Activated naive CD4-positive, alpha-beta T cell treated with anti-CD3 and anti-CD28 coated beads, Interleukin-2, amount 10 ng/mL, durations not matched to agents 7 days and 5 days (primary cell): ENCODE results near the gene LYPD4.
A peak's percentile ranks its signal among the peaks of the same experiment; 100 is the strongest.

Source experiments
- CTCF ChIA-PET: fragments of 350-600 bp; sonication (Branson Sonifier 250); formaldehyde crosslinking; loops from one replicate; lab custom pipeline; 2021; ENCODE audit warnings: antibody characterized with exemption; lab: Charles Lee
- DNase-seq: peaks from one replicate; pipeline ENCODE4 v3.0.0-alpha.2; 2020
- H3K27ac Mint-ChIP-seq: one replicate; pipeline ENCODE4 v1.8.0; 2021; ENCODE audit warnings: mild to moderate bottlenecking, moderate library complexity, mixed read lengths
- H3K27me3 Mint-ChIP-seq: one replicate; pipeline ENCODE4 v1.8.0; 2021; ENCODE audit warnings: mild to moderate bottlenecking, mixed read lengths
- H3K36me3 Mint-ChIP-seq: one replicate; pipeline ENCODE4 v1.8.0; 2021; ENCODE audit warnings: mixed read lengths
- H3K4me1 Mint-ChIP-seq: one replicate; pipeline ENCODE4 v1.8.0; 2021; ENCODE audit warnings: mixed read lengths
- H3K4me3 Mint-ChIP-seq: one replicate; pipeline ENCODE4 v1.8.0; 2021; ENCODE audit warnings: mild to moderate bottlenecking, moderate library complexity, mixed read lengths
- H3K9me3 Mint-ChIP-seq: one replicate; pipeline ENCODE4 v1.8.0; 2021; ENCODE audit warnings: mixed read lengths

The LYPD4 gene, protein sequence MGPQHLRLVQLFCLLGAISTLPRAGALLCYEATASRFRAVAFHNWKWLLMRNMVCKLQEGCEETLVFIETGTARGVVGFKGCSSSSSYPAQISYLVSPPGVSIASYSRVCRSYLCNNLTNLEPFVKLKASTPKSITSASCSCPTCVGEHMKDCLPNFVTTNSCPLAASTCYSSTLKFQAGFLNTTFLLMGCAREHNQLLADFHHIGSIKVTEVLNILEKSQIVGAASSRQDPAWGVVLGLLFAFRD

DNA sequence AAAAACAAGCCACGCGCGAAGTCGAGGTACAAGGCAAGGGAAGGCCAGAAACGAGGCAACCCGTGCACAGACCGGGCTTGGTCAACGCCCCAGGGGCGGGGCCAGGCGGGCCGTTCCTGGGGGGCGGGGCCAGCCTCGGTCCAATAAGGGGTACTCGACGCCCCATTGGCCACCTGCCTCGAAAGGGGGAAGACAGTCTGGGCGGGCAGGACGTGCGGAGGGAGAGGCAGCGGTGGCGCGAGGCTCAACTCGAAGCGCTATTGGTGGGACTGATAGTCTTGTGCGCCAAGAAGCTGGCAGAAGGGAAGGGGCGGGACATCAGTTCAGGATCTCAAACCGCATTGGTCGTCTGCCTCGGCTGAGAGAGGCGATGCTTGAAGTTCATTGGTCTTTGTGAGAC is at the start of gene LYPD4:
Gene LYPD4, minus strand, starts transcription at position 83 of the 400 bp plus-strand sequence. CDS start 5,398 bp downstream, outside the sequence.
- no peaks in the 10 kb centered on the region for H3K36me3 Mint-ChIP-seq
- DNase-seq: no peak
- no peaks in the 10 kb centered on the region for H3K4me1 Mint-ChIP-seq
- no peak within 1 kb of the TSS for H3K4me3 Mint-ChIP-seq
- H3K27me3 Mint-ChIP-seq: peaks cover 42% of the 10 kb centered on the region
- no peaks in the 10 kb centered on the region for H3K9me3 Mint-ChIP-seq
- CTCF ChIA-PET: no interaction called here
- no peak within 1 kb of the TSS for H3K27ac Mint-ChIP-seq

DNA sequence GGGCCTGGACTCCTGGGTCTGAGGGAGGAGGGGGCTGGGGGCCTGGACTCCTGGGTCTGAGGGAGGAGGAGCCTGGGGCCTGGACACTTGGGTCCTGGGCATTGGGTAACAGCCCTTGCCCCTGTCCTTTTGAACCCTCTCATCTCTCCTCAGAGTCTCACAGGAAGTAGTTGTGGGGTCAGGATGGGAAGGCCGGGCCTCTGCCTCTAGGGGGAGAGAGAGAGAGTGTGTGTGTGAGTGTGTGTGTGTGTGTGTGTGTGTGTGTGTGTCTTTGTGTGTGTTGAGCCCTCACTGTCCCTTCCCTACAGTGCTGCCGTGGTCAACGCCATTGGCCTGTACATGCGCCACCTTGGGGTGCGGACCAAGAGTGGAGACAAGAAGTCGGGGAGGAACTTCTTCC is 49.4 kb upstream of the LYPD4 start:
- Mint-ChIP-seq H3K4me1 (peaks cover 47% of the 10 kb centered on the region), H3K27ac (peak overlapping the region; percentile 74), H3K36me3 (peaks cover 57% of the 10 kb centered on the region), H3K4me3 (no peak overlapping the region), H3K27me3 (no peaks in the 10 kb centered on the region), H3K9me3 (no peaks in the 10 kb centered on the region)
- CTCF ChIA-PET: no interaction called here
- peak; percentile 49 for DNase-seq

DNA sequence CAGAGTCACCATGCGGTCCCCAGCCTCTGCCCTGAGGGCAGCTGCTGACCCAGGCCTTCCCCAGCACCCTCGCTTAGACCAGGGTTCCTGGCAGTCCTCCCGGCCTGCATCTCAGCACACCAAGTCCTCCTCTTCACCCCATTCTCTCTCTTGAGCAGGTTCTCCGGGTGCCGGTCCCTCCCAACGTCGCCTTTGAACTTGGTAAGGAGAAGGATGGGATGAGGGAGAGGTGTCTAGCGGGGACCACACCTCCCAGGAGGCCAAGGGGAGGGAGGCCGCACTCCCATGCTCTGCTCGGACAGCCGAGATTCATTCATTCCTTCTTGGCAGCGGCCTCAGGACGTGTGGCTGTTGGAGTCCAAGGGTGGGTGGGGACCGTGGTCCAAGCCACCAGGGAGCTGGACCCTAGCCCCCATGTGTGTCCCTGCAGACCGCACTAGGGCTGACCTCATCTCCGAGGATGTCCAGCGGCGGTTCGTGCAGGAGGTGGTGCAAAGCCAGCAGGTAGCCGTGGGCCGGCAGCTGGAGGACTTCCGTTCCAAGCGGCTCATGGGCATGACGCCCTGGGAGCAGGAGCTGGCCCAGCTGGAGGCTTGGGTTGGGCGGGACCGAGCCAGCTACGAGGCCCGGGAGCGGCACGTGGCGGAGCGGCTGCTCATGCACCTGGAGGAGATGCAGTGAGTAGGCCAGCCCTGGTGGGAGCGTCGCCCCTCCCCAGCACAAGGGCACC is 47.9 kb upstream of the LYPD4 start:
- Mint-ChIP-seq H3K36me3 (peaks cover 55% of the 10 kb centered on the region), H3K4me1 (peaks cover 54% of the 10 kb centered on the region), H3K9me3 (no peaks in the 10 kb centered on the region), H3K27ac (peak overlapping the region; percentile 76), H3K27me3 (no peaks in the 10 kb centered on the region), H3K4me3 (no peak overlapping the region)
- CTCF ChIA-PET: interaction anchor here (1.0 to 3.3 kb wide), 3 partner anchors 16 to 34 kb away, joined by 3 to 10 read pairs (median 3); no protein-coding TSS in a partner anchor
- DNase-seq: no peak

DNA sequence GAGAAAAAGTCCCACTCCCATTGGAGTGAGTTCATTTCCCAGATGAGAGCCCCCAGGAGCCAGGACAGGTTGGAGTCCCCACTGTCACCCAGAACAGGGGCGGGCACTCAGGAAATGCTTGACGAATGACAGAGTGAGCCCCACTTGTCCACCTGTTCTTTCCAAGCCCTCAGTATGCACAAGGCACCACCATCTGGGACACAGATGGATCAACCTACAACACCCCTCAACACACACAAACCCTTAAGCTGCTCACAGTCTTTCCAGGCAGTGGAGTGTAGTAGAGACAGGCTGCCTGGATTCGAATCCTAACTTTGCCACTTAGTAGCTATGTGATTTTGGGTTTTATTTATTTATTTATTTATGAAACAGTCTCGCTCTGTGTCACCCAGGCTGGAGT is 46.5 kb upstream of the LYPD4 start:
- H3K4me1 Mint-ChIP-seq: peaks cover 65% of the 10 kb centered on the region
- CTCF ChIA-PET: interaction anchor here (3.3 kb wide), 1 partner anchor 18 kb away, joined by 10 read pairs; no protein-coding TSS in a partner anchor
- H3K27me3 Mint-ChIP-seq: no peaks in the 10 kb centered on the region
- peaks cover 66% of the 10 kb centered on the region for H3K36me3 Mint-ChIP-seq
- no peak overlapping the region for H3K4me3 Mint-ChIP-seq
- no peak for DNase-seq
- H3K9me3 Mint-ChIP-seq: no peaks in the 10 kb centered on the region
- H3K27ac Mint-ChIP-seq: no peak overlapping the region

DNA sequence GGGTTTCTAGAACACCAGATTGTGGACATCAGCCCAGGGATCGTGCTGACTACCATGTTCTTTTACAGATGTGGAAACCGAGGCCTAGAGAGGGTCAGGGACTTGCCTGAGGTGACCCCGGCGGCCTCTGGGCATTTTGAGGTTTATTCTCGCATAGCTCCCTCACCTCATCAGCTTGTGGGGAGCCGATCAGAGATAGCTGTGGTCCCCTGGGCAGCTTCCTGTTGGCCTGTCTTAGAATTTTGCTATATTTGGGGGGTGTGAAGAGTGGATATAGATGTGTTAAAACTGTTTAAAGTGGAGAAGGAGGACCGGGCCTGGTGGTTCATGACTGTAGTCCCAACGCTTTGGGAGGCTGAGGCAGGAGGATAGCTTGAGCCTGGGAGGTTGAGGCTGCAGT is 45.4 kb upstream of the LYPD4 start:
- Mint-ChIP-seq H3K27ac (peak overlapping the region; percentile 58), H3K4me1 (peaks cover 62% of the 10 kb centered on the region), H3K9me3 (no peaks in the 10 kb centered on the region), H3K27me3 (no peaks in the 10 kb centered on the region), H3K4me3 (no peak overlapping the region), H3K36me3 (peaks cover 65% of the 10 kb centered on the region)
- DNase-seq: no peak
- CTCF ChIA-PET: interaction anchor here (3.3 kb wide), 1 partner anchor 17 kb away, joined by 10 read pairs; no protein-coding TSS in a partner anchor

DNA sequence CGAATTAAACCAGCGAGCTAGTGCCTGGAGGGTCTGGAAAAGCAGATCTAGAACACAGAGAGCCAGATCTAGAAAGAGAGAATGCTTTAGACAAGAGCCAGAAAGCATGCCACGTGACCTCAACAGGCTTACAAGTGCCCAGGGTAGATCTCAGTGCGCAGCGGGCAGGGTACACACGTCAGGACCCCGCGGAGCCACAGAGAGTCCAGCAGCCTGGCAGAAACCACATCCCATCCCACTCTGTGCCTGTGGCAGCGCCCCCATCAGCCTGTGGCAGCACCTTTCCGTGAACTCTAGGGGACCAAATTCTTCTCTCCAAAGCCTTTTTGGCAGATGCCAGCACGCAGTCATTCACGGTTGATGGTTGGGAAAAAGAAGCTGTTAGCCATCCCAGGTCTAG is 44.4 kb upstream of the LYPD4 start:
- CTCF ChIA-PET: interaction anchor here (0.7 to 4.8 kb wide), 4 partner anchors 10 to 41 kb away, joined by 3 to 66 read pairs (median 4); partner anchors contain the start of gene ERFL
- Mint-ChIP-seq H3K27ac (peak overlapping the region; percentile 91), H3K36me3 (peaks cover 70% of the 10 kb centered on the region), H3K4me1 (peaks cover 62% of the 10 kb centered on the region), H3K4me3 (peak overlapping the region; percentile 89), H3K9me3 (no peaks in the 10 kb centered on the region), H3K27me3 (no peaks in the 10 kb centered on the region)
- no peak for DNase-seq

DNA sequence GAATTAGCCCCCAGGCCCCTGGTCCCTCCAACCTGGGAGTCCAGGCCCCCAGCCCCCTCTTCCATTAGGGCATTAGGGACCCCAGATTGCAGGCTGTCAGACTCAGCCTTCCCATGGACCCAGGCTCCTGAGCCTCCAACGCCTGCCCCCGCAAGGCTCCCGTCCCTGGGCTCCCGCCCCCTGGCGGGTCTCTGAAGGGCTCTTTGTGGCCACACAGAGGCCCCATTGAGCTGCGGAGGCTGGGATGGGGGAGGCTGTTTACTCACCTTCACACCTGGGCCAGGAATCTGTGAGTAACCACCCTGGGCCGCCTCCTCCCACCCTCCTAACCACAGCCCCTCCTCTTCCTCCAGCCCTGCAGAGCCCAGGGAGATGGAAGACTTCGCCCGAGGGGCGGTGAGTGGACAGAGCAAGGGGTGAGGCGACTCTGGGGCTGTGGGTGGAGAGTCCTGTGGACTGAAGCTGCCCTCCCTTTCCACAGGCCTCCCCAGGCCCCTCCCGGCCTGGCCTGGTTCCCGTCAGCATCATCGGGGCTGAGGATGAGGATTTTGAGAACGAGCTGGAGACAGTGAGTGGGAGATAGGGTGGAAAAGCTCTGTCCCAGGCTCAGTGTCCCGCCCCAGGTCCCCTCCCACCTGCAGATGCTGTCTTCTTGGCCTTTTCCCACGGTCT is 43.4 kb upstream of the LYPD4 start:
- Mint-ChIP-seq H3K27me3 (no peaks in the 10 kb centered on the region), H3K27ac (peak overlapping the region; percentile 91), H3K4me3 (peak overlapping the region; percentile 89), H3K36me3 (peaks cover 73% of the 10 kb centered on the region), H3K4me1 (peaks cover 57% of the 10 kb centered on the region), H3K9me3 (no peaks in the 10 kb centered on the region)
- DNase-seq: peak; percentile 90
- CTCF ChIA-PET: interaction anchor here (0.6 to 4.8 kb wide), 8 partner anchors 14 to 64 kb away, joined by 3 to 66 read pairs (median 4); partner anchors contain the start of genes ERFL and RPS19

DNA sequence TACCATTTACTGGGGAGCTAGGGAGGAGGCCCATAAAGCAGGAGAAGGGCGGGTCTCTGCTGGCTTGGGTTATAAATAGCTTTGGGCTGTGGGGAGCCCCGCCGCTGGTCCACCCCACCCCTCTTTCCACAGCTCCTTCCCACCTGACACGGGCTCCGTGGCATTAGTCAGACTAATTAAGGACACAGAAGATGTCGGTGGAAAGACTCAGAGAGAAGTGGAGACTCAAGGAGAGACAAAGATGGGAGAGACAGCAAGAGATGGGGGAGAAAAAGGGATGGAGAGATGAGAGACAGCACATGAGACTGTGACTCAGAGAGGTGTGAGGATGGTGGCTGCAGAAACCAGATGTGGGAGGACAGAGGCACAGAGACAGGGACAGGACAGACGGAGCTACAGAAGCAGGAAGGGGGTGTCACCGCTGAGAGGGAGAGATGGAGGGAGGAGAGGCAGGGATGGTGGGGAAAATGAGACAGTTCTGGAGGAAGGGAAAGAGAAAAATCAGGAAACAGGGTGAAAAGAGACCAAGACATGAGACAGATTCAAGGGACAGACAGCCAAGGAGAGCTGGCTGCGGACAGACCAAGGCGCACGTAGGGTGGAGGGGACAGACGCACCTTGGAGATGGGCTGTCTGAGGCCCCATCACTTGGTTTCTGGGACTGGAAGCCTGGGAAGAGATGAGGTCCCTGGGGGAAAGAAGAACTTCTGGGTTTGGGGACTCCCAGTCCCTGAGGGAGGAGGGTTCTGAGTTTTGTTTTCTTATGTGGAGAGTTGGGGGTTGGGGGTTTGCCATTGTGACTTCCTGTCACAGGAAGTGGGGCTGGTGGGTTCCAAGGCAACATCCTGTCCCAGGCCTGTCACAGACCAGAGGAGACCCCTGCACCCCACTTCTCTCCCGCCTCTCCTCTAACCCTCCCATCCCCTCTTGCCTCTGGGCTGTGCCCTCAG is 42.6 kb upstream of the LYPD4 start:
- Mint-ChIP-seq H3K4me1 (peaks cover 58% of the 10 kb centered on the region), H3K9me3 (no peaks in the 10 kb centered on the region), H3K36me3 (peaks cover 78% of the 10 kb centered on the region), H3K27ac (peak overlapping the region; percentile 91), H3K27me3 (no peaks in the 10 kb centered on the region), H3K4me3 (peak overlapping the region; percentile 89)
- DNase-seq: peak; percentile 85
- CTCF ChIA-PET: interaction anchor here (0.6 to 4.8 kb wide), 11 partner anchors 13 to 240 kb away, joined by 3 to 66 read pairs (median 4); partner anchors contain the start of genes ERFL and RPS19

DNA sequence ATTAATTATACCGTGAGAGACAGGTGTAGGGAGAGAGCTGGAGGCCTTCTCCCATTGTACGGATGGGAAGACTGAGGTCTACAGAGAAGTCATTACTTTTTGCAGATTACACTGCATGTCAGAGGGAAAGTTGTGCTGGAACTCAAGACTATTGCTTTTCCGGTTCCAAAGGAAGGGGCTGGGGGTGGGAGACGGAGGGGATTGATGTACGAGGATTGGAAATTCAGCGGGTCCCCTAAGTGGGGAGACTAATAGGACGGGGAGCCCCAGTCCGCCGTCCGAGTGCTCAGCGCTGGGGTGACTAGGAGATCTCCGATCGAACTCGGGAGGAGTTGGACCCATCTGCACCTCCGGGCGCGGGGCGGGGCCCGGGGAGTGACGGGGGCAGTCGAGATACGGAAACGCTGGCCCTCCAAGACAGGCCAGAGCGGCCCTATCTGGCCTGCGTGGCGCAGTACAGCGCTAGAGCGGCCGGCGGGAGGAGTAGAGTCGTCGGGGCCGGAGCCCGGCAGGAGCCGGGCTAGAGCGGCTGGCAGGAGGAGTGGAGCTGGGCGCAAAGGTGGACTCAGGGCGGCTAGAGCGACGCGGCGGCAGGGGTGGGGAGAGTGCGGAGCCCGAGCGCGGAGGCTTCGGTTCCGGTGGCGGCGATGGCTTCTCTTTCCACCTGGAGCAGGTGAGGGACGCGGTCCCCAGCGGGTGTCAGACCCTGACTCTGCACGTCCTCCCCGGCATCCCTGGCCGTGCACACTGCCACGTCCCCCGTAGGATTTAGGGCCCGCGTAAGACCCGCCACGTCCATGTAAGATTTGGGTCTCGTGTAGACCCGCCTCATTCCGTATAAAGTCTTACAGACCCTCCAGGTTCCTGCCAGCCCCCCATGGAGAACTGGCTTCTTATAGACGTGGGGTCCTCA is 39.6 kb upstream of the LYPD4 start:
- H3K27me3 Mint-ChIP-seq: no peaks in the 10 kb centered on the region
- peaks cover 56% of the 10 kb centered on the region for H3K36me3 Mint-ChIP-seq
- peaks cover 64% of the 10 kb centered on the region for H3K4me1 Mint-ChIP-seq
- DNase-seq: peak; percentile 93
- peak overlapping the region; percentile 89 for H3K4me3 Mint-ChIP-seq
- no peaks in the 10 kb centered on the region for H3K9me3 Mint-ChIP-seq
- H3K27ac Mint-ChIP-seq: peak overlapping the region; percentile 91
- CTCF ChIA-PET: interaction anchor here (0.5 to 4.8 kb wide), 3 partner anchors 9 to 1355 kb away, joined by 3 to 66 read pairs (median 3); no protein-coding TSS in a partner anchor

DNA sequence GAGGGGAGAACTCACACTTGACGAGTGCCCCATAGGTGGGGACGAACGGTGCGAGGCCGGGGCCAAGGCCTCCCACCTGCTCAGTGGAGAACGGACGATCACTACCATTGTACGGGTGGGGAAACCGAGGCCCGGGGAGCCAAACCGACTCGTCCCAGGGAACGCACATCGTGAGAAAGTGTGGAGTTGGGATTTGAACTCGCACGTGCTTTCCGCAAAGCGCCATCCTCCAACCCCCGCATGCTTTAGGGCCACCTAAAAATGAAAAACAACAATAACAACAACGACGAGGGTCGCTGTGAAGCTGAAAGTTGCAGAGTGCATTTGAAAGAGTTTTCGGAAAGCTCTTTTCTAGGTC is 39.0 kb upstream of the LYPD4 start:
- Mint-ChIP-seq H3K4me1 (peaks cover 62% of the 10 kb centered on the region), H3K27ac (peak overlapping the region; percentile 91), H3K27me3 (no peaks in the 10 kb centered on the region), H3K36me3 (peaks cover 51% of the 10 kb centered on the region), H3K9me3 (no peaks in the 10 kb centered on the region), H3K4me3 (peak overlapping the region; percentile 89)
- CTCF ChIA-PET: interaction anchor here (0.7 kb wide), 1 partner anchor 8 kb away, joined by 3 read pairs; no protein-coding TSS in a partner anchor
- no peak for DNase-seq

DNA sequence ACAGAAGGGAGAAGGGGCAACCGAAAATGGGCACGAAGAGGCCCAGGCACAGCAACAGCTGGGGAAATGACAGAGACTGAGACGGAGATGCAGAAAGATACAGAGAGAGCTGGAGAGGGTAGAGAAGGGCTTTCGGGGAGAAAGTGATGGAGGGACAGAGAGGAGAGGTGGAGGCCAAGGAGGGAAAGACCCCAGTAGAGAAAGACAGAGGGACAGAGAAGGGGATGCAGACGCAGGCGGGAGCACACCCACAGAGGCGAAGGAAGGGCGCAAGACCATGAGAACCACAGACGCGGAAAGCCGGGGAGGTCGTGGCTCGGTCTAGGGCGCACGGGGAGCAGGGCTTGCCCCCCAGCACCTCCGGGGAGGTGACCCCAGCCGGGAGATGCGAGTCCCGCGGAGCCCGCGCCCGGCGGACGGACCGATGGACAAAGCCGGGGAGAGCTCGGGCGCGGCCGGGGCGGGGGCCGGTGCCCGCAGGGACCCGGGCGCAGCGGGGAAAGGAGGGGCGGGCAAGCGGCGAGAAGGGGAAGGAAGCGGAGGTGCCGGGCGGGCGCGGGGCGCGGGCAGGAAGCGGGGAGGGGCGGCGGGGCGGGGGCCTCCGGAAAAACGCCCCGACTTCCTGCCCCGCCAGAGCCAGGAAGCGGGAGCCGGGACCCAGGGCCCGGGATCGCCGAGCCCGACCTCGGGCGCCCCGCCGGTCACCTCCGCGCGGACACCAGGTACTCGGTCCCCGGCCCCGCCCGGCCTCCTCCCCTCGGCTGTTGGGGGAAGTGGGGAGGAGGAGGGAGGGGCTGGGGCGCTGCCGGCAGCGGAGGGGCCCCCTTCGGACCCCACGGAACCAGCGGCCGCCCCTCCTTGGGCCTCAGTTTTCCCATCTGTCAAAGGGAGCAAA is 38.3 kb upstream of the LYPD4 start, which contains the start of gene ARHGEF1:
Gene ARHGEF1, plus strand, starts transcription at position 617 of the 895 bp plus-strand sequence. CDS start 4,899 bp downstream, outside the sequence.
- H3K9me3 Mint-ChIP-seq: no peaks in the 10 kb centered on the region
- peaks cover 45% of the 10 kb centered on the region for H3K36me3 Mint-ChIP-seq
- H3K27me3 Mint-ChIP-seq: no peaks in the 10 kb centered on the region
- peak; percentile 84 for DNase-seq
- CTCF ChIA-PET: interaction anchor here (0.7 kb wide), 1 partner anchor 8 kb away, joined by 3 read pairs; no protein-coding TSS in a partner anchor
- H3K4me1 Mint-ChIP-seq: peaks cover 62% of the 10 kb centered on the region
- peak within 1 kb of the TSS; percentile 98 for H3K4me3 Mint-ChIP-seq
- H3K27ac Mint-ChIP-seq: peak within 1 kb of the TSS; percentile 98
